GM11168 (cell line): Measurements from ENCODE around the gene GPAM.

Experiments
- in situ Hi-C: fragments of 300-500 bp; cut with MboI; formaldehyde crosslinking; loops from one replicate; pipeline ENCODE4 v1.12.0; 2022; ENCODE audit warnings: low sequenced_read_pairs; ENCODE audit not compliant: unreplicated experiment

The GPAM gene

DNA sequence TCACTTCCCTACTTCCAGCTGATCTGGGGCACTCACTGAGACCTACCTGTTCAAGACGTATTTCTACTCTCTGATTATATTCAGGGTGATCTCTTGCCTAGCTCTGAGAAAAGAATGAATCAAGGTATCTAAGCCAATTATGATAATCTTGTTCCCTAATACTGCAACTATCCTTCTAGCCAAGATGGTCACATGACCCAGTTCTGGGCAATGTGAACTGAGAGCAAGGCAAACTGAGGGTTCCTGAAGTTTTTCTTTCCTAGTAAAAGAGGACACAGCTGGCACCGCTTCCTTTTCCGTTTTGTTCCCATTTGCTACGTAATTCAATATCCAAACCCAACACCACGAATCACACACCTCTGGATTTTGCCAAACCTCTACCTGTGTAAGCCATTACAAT is 5.9 kb upstream of the GPAM start:
- in situ Hi-C loops = no loop called here

GRCh38 chr10:112187527-112187926 is 4.0 kb upstream of the GPAM start:
- in situ Hi-C loops = no loop called here

DNA sequence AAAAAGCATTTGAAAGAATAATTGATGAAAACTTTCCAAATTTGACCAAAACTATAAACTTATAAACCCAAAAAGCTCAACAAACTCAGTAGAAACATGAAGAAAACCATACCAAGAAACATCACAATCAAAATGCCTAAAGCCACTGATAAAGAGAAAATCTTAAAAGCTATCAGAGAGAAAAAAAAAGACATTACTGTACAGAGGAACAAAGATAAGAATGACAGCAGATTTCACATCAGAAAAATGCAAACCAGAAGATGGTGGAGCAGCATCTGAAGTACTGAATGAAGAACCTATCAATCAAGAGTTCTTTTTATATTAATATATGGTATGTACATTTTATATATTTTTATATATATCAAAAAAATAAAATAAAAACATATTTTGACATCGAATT is 2.4 kb upstream of the GPAM start:
- in situ Hi-C loops = no loop called here

- in situ Hi-C loops = no loop called here
Observed at GRCh38 chr10:112184379-112184778, 814 bp upstream of the GPAM start.

DNA sequence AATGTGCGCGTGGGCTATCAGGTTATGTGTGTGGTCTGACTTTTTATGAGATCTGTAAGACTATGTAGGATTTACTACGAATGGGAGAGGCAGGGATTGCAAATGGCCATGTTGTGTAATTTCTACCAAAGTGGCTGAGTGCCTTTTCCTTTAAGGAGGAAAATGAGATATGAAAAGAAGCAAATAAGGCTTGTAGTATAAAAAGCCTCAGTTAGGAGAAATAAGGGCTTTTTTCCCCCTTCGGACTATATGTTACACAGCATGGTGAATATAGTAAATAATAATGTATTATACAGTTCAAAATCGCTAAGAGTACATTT is 447 bp upstream of the GPAM start:
- in situ Hi-C loops = no loop called here

- in situ Hi-C loops = no loop called here
Observed at GRCh38 chr10:112182784-112183328, 709 bp downstream of the GPAM start.

DNA sequence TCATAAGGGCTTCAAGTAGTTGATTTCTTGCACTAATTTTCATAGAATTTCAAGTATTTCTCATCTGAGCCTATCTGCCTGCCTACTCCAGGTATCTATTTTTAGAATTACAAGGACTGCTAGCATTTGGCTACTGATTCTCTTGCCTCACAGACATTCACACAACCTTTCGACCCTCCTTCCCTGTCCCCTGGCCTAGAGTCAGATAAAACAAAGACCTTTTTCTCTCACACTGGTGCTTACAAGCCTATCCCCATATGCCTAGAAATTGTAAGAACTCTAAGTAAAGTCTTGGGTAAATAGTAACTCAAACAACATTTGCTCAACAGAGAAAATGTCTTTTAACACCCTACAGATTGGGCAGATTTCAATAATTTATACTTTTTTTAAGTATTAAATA is 6.3 kb downstream of the GPAM start:
- in situ Hi-C loops = no loop called here

- in situ Hi-C loops = no loop called here
Observed at GRCh38 chr10:112176543-112176942, 7.0 kb downstream of the GPAM start.

- in situ Hi-C loops = no loop called here
Observed at GRCh38 chr10:112175409-112175808, 8.2 kb downstream of the GPAM start.

- in situ Hi-C loops = no loop called here
Observed at GRCh38 chr10:112173206-112173605, 10.4 kb downstream of the GPAM start.

DNA sequence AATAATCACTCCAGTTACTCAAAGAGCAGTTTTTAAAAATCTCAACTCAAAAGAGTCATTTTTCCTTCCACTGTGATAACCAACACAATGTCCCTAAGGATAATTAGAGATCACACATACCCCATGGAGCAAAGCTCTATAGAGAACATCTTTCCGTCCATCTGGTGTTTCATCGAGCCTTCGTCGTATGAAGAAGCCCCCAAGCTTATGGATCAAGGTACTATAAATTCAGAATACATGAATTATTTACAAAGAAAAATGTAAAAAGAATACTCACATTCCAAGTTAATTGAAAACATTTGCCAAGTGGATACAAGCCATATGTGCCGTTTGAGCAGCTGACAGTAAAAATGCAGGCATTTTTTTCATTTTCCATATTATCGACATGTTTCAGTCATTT is 14.8 kb downstream of the GPAM start:
- in situ Hi-C loops = no loop called here

DNA sequence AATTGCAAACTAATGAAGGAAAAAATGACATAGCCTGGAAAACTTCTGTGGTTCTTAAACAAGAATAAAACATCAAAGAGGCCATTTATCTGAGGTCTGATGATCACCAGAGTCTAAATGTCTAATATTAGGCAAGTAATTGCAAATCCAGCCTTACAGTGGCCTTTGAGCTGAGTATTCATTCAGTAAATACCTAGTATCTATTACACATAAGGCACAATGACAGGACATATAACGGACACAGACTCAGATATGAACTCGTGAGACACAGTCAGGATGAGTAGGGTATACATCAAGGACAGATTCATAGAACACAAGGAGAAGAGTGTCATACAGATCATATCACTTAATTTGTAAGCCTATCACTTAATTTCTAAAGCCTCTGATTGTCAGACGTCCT is 16.8 kb downstream of the GPAM start:
- in situ Hi-C loops = no loop called here

DNA sequence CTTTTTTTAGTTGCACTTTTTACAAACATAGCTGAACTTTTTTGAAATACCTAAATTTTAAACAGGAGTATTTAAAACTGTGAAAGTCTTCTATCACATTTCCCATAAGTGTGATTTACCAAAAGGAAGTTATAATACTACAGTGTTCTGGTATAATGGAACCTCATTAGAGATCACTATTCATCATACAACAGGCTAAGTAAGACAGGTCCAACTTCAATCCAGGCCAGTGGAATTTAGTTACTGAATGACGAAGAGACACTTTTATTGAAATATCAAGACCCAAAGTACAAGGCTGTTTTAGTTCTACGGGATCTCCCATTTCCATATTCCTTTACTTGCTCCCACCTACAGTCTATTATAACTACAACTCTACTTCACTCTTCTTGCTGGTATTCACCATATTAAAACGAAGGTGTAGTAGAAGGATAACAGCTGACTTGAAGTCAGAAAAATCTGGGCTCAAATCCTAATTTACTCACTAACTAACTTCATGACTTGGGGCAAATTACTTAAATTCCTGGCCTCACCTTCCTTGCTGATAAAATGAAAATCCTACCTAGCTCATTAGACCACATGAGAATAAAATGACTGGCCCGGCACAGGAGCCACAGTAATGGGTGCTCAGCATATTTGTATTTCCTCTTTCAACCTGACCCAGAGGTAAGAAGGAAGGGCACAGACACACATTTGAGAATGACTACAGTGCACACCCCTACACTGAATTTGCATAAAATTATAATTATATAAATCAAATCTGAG is 21.6 kb downstream of the GPAM start:
- in situ Hi-C loops = no loop called here

- in situ Hi-C loops = no loop called here
Observed at GRCh38 chr10:112160834-112161233, 22.7 kb downstream of the GPAM start.

GRCh38 chr10:112159469-112159868 is 24.1 kb downstream of the GPAM start:
- in situ Hi-C loops = no loop called here

- in situ Hi-C loops = no loop called here
Observed at GRCh38 chr10:112151524-112152039, 32.0 kb downstream of the GPAM start.

DNA sequence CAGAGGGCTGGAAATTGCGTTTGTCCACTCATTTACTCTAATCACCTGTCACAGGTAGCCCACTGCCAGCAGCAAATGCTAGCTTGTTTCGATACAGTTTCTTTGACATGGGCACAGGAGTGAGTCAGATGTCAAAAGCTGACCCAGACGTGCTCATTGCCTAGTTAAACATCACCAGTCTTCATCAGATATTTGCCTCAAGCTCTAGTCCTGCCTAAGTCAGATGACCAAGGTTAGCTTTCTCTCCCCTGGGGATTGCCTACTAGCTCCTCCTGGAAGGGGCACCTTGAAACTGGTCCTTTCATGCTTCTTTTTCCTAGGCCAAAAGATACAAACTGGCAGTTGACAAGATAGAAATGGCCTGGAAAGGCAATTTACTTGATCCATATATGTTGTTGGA is 35.2 kb downstream of the GPAM start:
- in situ Hi-C loops = no loop called here

GRCh38 chr10:112146799-112147198 is 36.8 kb downstream of the GPAM start:
- in situ Hi-C loops = no loop called here

- in situ Hi-C loops = no loop called here
Observed at GRCh38 chr10:112145263-112145662, 38.3 kb downstream of the GPAM start.

DNA sequence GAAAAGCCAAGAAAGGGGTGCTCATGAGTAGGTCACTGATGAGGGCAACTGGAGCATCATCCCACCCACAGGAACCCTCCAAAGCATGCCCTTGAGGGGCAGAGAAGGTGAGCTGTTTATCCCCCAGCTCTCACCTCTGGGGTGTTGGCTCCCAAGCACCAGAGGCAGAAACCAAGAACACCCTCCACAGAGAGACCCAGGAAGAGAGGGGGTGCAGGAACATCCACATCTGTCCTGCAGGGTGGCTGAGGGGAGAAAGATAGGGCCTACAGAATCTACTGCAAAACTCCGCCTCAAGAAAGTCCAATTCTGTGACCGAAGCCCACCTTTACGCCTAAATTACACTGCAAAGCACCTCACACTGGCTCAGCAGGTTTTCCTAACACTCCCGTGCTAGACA is 40.1 kb downstream of the GPAM start:
- in situ Hi-C loops = no loop called here

DNA sequence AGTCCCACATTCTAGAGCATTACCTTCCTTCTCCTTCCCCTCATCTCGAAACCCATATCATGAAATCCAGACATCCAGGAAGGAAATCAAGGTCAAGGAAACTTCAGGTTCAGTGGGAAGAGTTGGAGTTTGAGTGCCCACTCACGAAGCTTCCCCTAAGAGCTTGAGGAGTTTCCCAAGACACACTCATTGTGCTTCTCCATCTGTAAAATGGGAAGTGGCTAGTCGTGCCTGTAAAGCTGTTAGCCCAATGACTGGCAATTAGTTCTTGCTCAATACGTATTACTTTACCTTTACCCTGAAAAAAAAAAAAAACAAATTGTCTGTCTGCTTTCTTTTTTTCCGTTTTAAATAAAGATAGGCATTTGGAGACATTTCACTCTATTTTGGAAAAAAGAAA is 42.3 kb downstream of the GPAM start:
- in situ Hi-C loops = no loop called here
